ENCODE data around the gene BLMH. TPM values are rescaled to one million over a fixed set of nuclear protein-coding genes. Genes with fewer than 3 reads are reported as not detected.

BLMH gene
- total RNA-seq, 3 donors from 2014 or later, result 20.5 to 29.4 (median 21.3) TPM

GRCh38 chr17:30219315-30219714 is 72.4 kb downstream of the BLMH start:
- Histone ChIP-seq H3K27ac (no peak overlapping the region), H3K27me3 (no peaks in the 10 kb centered on the region), H3K4me1 (no peaks in the 10 kb centered on the region), H3K4me3 (no peak overlapping the region), H3K36me3 (no peaks in the 10 kb centered on the region), H3K9me3 (no peaks in the 10 kb centered on the region)
- DNase-seq (ENCODE audit: low spot score in 2 of 2), result no peak
- intact Hi-C loops (cut with DNase I; ENCODE audit: low total_unique reads), result loop anchor here (5.0 kb wide), 1 partner anchor 1318 kb away; no protein-coding TSS in a partner anchor
- TF ChIP-seq CTCF (IDR thresholded peaks at IDR 0.05) (no peak), POLR2A (IDR thresholded peaks at IDR 0.05) (no peak)

GRCh38 chr17:30218799-30219198 is 72.9 kb downstream of the BLMH start:
- intact Hi-C loops (cut with DNase I; ENCODE audit: low total_unique reads), result loop anchor here (5.0 kb wide), 1 partner anchor 1319 kb away; no protein-coding TSS in a partner anchor

GRCh38 chr17:30217746-30218245 is 73.9 kb downstream of the BLMH start:
- H3K4me1 ChIP-seq, result no peaks in the 10 kb centered on the region
- DNase-seq (ENCODE audit: low spot score in 2 of 2), result no peak

More at GRCh38 chr17:30218799-30219198, 72.9 kb downstream of the BLMH start:
- DNase-seq (ENCODE audit: low spot score in 2 of 2), result no peak
- Histone ChIP-seq H3K4me1 (no peaks in the 10 kb centered on the region), H3K27me3 (no peaks in the 10 kb centered on the region), H3K27ac (no peak overlapping the region), H3K4me3 (no peak overlapping the region), H3K9me3 (no peaks in the 10 kb centered on the region), H3K36me3 (no peaks in the 10 kb centered on the region)
- TF ChIP-seq POLR2AphosphoS5 (IDR thresholded peaks at IDR 0.05), result no peak
- TF ChIP-seq CTCF (IDR thresholded peaks at IDR 0.05), result no peak
- TF ChIP-seq POLR2A (IDR thresholded peaks at IDR 0.05), result no peak

GRCh38 chr17:30217054-30217453 is 74.7 kb downstream of the BLMH start:
- TF ChIP-seq POLR2A (IDR thresholded peaks at IDR 0.05) (no peak), CTCF (IDR thresholded peaks at IDR 0.05) (no peak), POLR2AphosphoS5 (IDR thresholded peaks at IDR 0.05) (no peak)
- intact Hi-C loops (cut with DNase I; ENCODE audit: low total_unique reads), result loop anchor here (5.0 kb wide), 1 partner anchor 1320 kb away; no protein-coding TSS in a partner anchor
- Histone ChIP-seq H3K27ac (no peak overlapping the region), H3K4me3 (no peak overlapping the region), H3K9me3 (no peaks in the 10 kb centered on the region), H3K36me3 (no peaks in the 10 kb centered on the region), H3K27me3 (no peaks in the 10 kb centered on the region), H3K4me1 (no peaks in the 10 kb centered on the region)
- no peak for DNase-seq (ENCODE audit: low spot score in 2 of 2)

More at GRCh38 chr17:30217746-30218245, 73.9 kb downstream of the BLMH start:
- no peak overlapping the region for H3K4me3 ChIP-seq
- H3K9me3 ChIP-seq, result no peaks in the 10 kb centered on the region
- no peaks in the 10 kb centered on the region for H3K36me3 ChIP-seq
- H3K27ac ChIP-seq, result no peak overlapping the region
- intact Hi-C loops (cut with DNase I; ENCODE audit: low total_unique reads), result loop anchor here (5.0 kb wide), 1 partner anchor 1320 kb away; no protein-coding TSS in a partner anchor
- no peaks in the 10 kb centered on the region for H3K27me3 ChIP-seq
- TF ChIP-seq POLR2A (IDR thresholded peaks at IDR 0.05) (no peak), POLR2AphosphoS5 (IDR thresholded peaks at IDR 0.05) (no peak), CTCF (IDR thresholded peaks at IDR 0.05) (no peak)

- Histone ChIP-seq H3K4me3 (no peak overlapping the region), H3K27ac (no peak overlapping the region), H3K36me3 (no peaks in the 10 kb centered on the region), H3K4me1 (no peaks in the 10 kb centered on the region), H3K27me3 (no peaks in the 10 kb centered on the region), H3K9me3 (no peaks in the 10 kb centered on the region)
- no peak for DNase-seq (ENCODE audit: low spot score in 2 of 2)
- intact Hi-C loops (cut with DNase I; ENCODE audit: low total_unique reads), result no loop called here
- TF ChIP-seq CTCF (IDR thresholded peaks at IDR 0.05), result no peak
- TF ChIP-seq POLR2AphosphoS5 (IDR thresholded peaks at IDR 0.05), result no peak
- no peak for TF ChIP-seq POLR2A (IDR thresholded peaks at IDR 0.05)
Measured at GRCh38 chr17:30212750-30213149, 79.0 kb downstream of the BLMH start.
